ACC112 (cell line): ENCODE measurements around the gene CHST12.

Source experiments
- H2AFZ ChIP-seq: fragments of 200-600 bp; sonication (generic); one replicate; pipeline ENCODE4 v1.6.0; 2017; ENCODE audit warnings: antibody characterized with exemption, low read length; ENCODE audit not compliant: unreplicated experiment
- H3K27ac ChIP-seq: fragments of 200-600 bp; sonication (generic); 2 replicates; pipeline ENCODE4 v1.5.1; 2014; ENCODE audit warnings: low read depth, mild to moderate bottlenecking, antibody characterized with exemption, low read length, moderate library complexity
- H3K27me3 ChIP-seq: fragments of 200-600 bp; sonication (generic); 2 replicates; pipeline ENCODE4 v1.6.1; 2014; ENCODE audit warnings: mild to moderate bottlenecking, antibody characterized with exemption, low read length, moderate library complexity, mixed read lengths; ENCODE audit not compliant: insufficient read depth
- H3K36me3 ChIP-seq: fragments of 200-600 bp; sonication (generic); 2 replicates; pipeline ENCODE4 v1.6.1; 2016; ENCODE audit warnings: mild to moderate bottlenecking, antibody characterized with exemption, low read length, moderate library complexity, mixed read lengths; ENCODE audit not compliant: insufficient read depth
- H3K4me1 ChIP-seq: fragments of 200-600 bp; sonication (generic); one replicate; pipeline ENCODE4 v1.6.1; 2016; ENCODE audit warnings: low read length, mixed read lengths; ENCODE audit not compliant: insufficient read depth, unreplicated experiment, control insufficient read depth
- H3K4me3 ChIP-seq: fragments of 200-600 bp; sonication (generic); 2 replicates; pipeline ENCODE4 v1.5.1; 2014; ENCODE audit warnings: mild to moderate bottlenecking, low read depth, low read length
- H3K79me2 ChIP-seq: fragments of 200-600 bp; sonication (generic); one replicate; pipeline ENCODE4 v1.6.0; 2016; ENCODE audit warnings: low read length; ENCODE audit not compliant: control insufficient read depth, unreplicated experiment, insufficient read depth

The CHST12 gene

GRCh38 chr7:2403014-2403717 is at the start of gene CHST12:
Gene CHST12, plus strand, starts transcription at chr7:2403611. Its CDS starts 29,029 bp downstream, at chr7:2432640.
- H2AFZ ChIP-seq, result peak within 1 kb of the TSS; percentile 90
- H3K36me3 ChIP-seq, result no peaks in the 10 kb centered on the region
- no peaks in the 10 kb centered on the region for H3K27me3 ChIP-seq
- peak within 1 kb of the TSS; percentile 99 for H3K4me3 ChIP-seq
- H3K4me1 ChIP-seq, result peaks cover 23% of the 10 kb centered on the region
- peaks cover 18% of the 10 kb centered on the region for H3K79me2 ChIP-seq
- H3K27ac ChIP-seq, result no peak within 1 kb of the TSS

- Histone ChIP-seq H3K4me1 (peaks cover 15% of the 10 kb centered on the region), H3K4me3 (peak overlapping the region; percentile 99), H2AFZ (peak overlapping the region; percentile 81), H3K27me3 (no peaks in the 10 kb centered on the region), H3K36me3 (peaks cover 9% of the 10 kb centered on the region; the same call in 1 of the 2 replicates), H3K27ac (peak overlapping the region; percentile 98), H3K79me2 (peaks cover 57% of the 10 kb centered on the region)
Observed at GRCh38 chr7:2353936-2354185, 49.5 kb upstream of the CHST12 start.

- H3K36me3 ChIP-seq, result peaks cover 9% of the 10 kb centered on the region
- H3K27me3 ChIP-seq, result no peaks in the 10 kb centered on the region
- H3K4me1 ChIP-seq, result peaks cover 15% of the 10 kb centered on the region
- H2AFZ ChIP-seq, result peak within 1 kb of the TSS; percentile 81
- peaks cover 62% of the 10 kb centered on the region for H3K79me2 ChIP-seq
- peak within 1 kb of the TSS; percentile 99 for H3K4me3 ChIP-seq
- H3K27ac ChIP-seq, result peak within 1 kb of the TSS; percentile 98
Observed at GRCh38 chr7:2354186-2354938, 49.0 kb upstream of the CHST12 start, which contains the start of gene EIF3B. Gene EIF3B, plus strand, starts transcription at chr7:2354827. Its CDS starts 95 bp downstream, at chr7:2354922.

GRCh38 chr7:2354939-2355704 is 48.3 kb upstream of the CHST12 start:
- Histone ChIP-seq H2AFZ (no peak overlapping the region), H3K27ac (peak overlapping the region; percentile 98), H3K79me2 (peaks cover 69% of the 10 kb centered on the region), H3K4me3 (peak overlapping the region; percentile 99), H3K4me1 (peaks cover 15% of the 10 kb centered on the region), H3K36me3 (peaks cover 9% of the 10 kb centered on the region), H3K27me3 (no peaks in the 10 kb centered on the region)

GRCh38 chr7:2355705-2356008 is 47.8 kb upstream of the CHST12 start:
- peaks cover 15% of the 10 kb centered on the region for H3K4me1 ChIP-seq

GRCh38 chr7:2357165-2357564 is 46.2 kb upstream of the CHST12 start:
- no peaks in the 10 kb centered on the region for H3K27me3 ChIP-seq
- H3K27ac ChIP-seq, result no peak overlapping the region
- peak overlapping the region; percentile 99 for H3K4me3 ChIP-seq
- no peak overlapping the region for H2AFZ ChIP-seq
- H3K79me2 ChIP-seq, result peaks cover 76% of the 10 kb centered on the region
- H3K36me3 ChIP-seq, result peaks cover 15% of the 10 kb centered on the region
- peaks cover 15% of the 10 kb centered on the region for H3K4me1 ChIP-seq

More at GRCh38 chr7:2355705-2356008, 47.8 kb upstream of the CHST12 start:
- Histone ChIP-seq H3K27ac (peak overlapping the region; percentile 98), H2AFZ (no peak overlapping the region), H3K27me3 (no peaks in the 10 kb centered on the region), H3K4me3 (peak overlapping the region; percentile 99), H3K79me2 (peaks cover 72% of the 10 kb centered on the region), H3K36me3 (peaks cover 11% of the 10 kb centered on the region)

GRCh38 chr7:2357571-2357970 is 45.8 kb upstream of the CHST12 start:
- H3K27me3 ChIP-seq, result no peaks in the 10 kb centered on the region
- no peak overlapping the region for H2AFZ ChIP-seq
- no peak overlapping the region for H3K27ac ChIP-seq
- H3K36me3 ChIP-seq, result peaks cover 19% of the 10 kb centered on the region
- peak overlapping the region; percentile 99 for H3K4me3 ChIP-seq
- H3K4me1 ChIP-seq, result peaks cover 15% of the 10 kb centered on the region
- H3K79me2 ChIP-seq, result peaks cover 80% of the 10 kb centered on the region

GRCh38 chr7:2358968-2359527 is 44.4 kb upstream of the CHST12 start:
- no peak overlapping the region for H3K4me3 ChIP-seq
- H3K36me3 ChIP-seq, result peaks cover 25% of the 10 kb centered on the region
- peaks cover 77% of the 10 kb centered on the region for H3K79me2 ChIP-seq
- H3K4me1 ChIP-seq, result peaks cover 15% of the 10 kb centered on the region
- no peaks in the 10 kb centered on the region for H3K27me3 ChIP-seq
- no peak overlapping the region for H3K27ac ChIP-seq
- no peak overlapping the region for H2AFZ ChIP-seq

- H3K27ac ChIP-seq, result no peak overlapping the region
- peaks cover 25% of the 10 kb centered on the region for H3K36me3 ChIP-seq
- H3K27me3 ChIP-seq, result no peaks in the 10 kb centered on the region
- H3K4me3 ChIP-seq, result no peak overlapping the region
- H2AFZ ChIP-seq, result no peak overlapping the region
- peaks cover 75% of the 10 kb centered on the region for H3K79me2 ChIP-seq
- peaks cover 15% of the 10 kb centered on the region for H3K4me1 ChIP-seq
Observed at GRCh38 chr7:2359610-2360009, 43.8 kb upstream of the CHST12 start.

GRCh38 chr7:2360796-2361195 is 42.6 kb upstream of the CHST12 start:
- no peak overlapping the region for H3K27ac ChIP-seq
- no peak overlapping the region for H2AFZ ChIP-seq
- H3K4me3 ChIP-seq, result no peak overlapping the region
- peaks cover 64% of the 10 kb centered on the region for H3K79me2 ChIP-seq
- peaks cover 25% of the 10 kb centered on the region for H3K36me3 ChIP-seq
- H3K27me3 ChIP-seq, result no peaks in the 10 kb centered on the region
- peaks cover 15% of the 10 kb centered on the region for H3K4me1 ChIP-seq
